HCT116 (cell line): ENCODE data around the gene FLVCR1. TPM values are rescaled to one million over a fixed set of nuclear protein-coding genes. Genes with fewer than 3 reads are reported as not detected.

ENCODE experiments used
- ATAC-seq: fragments of 200-7000 bp; cut with Tn5 transposase; 2 replicates; pipeline ENCODE4 v1.9.1; 2020; ENCODE audit warnings: mild to moderate bottlenecking, moderate library complexity
- BruUV-seq: library from RNA; stranded (reverse); fragments of 400-500 nt; replicated peaks from 2 replicates; lab custom pipeline; 2021; lab: Mats Ljungman, UMichigan
- CTCF ChIA-PET: fragments of 300-600 bp; sonication (Branson Sonifier 250); formaldehyde crosslinking; loops from one replicate; lab custom pipeline; 2021; ENCODE audit warnings: antibody characterized with exemption; lab: Charles Lee
- POLR2A ChIA-PET: fragments of 300-600, 350-600 bp; sonication (Branson Sonifier 250); formaldehyde crosslinking; loops from one replicate; lab custom pipeline; 2021; ENCODE audit warnings: antibody characterized with exemption; lab: Charles Lee
- RAD21 ChIA-PET, 2 experiments: fragments of 300-600 bp; sonication (Branson Sonifier 250); formaldehyde crosslinking; loops; one replicate each; lab custom pipeline; 2023; ENCODE audit warnings: low total read pairs in 2 of 2; ENCODE audit not compliant: uncharacterized antibody in 2 of 2, unreplicated experiment in 2 of 2, low non-redundant PET in 1 of 2; lab: Charles Lee
- DNase-seq: peaks from one replicate; pipeline ENCODE4 v3.0.0-alpha.2; 2010; ENCODE audit warnings: low read depth, low spot score
- H2AFZ ChIP-seq: fragments of 200-600 bp; shearing (Covaris generic), sonication (generic); 2 replicates; pipeline ENCODE4 v1.6.1; 2017; ENCODE audit warnings: low read depth, mixed run types, mixed read lengths, antibody characterized with exemption, low read length; ENCODE audit not compliant: poor library complexity, severe bottlenecking
- H3K27ac ChIP-seq: 2 replicates; pipeline ENCODE4 v1.5.1; 2012; ENCODE audit warnings: low read depth, low read length
- H3K27me3 ChIP-seq: fragments of 200-600 bp; sonication (generic); 2 replicates; pipeline ENCODE4 v1.6.1; 2016; ENCODE audit warnings: mixed run types, low read length, mixed read lengths; ENCODE audit not compliant: insufficient read depth
- H3K36me3 ChIP-seq, 2 experiments: fragments of 200-500 bp in 1 of 2; fragments of 200-600 bp in 1 of 2; sonication (Bioruptor generic) in 1 of 2; sonication (generic) in 1 of 2; 2 replicates each; pipeline versions ENCODE4 v1.5.1 to v1.6.1; 2014 to 2016; ENCODE audit warnings: low read length in 2 of 2, inconsistent platforms in 1 of 2, mixed read lengths in 1 of 2, mixed run types in 1 of 2; ENCODE audit not compliant: insufficient read depth in 2 of 2, control insufficient read depth in 1 of 2
- H3K4me1 ChIP-seq, 2 experiments: fragments of 200-600 bp in 1 of 2; sonication (generic) in 1 of 2; 2 replicates each; pipeline versions ENCODE4 v1.5.1 to v1.6.1; 2012 to 2017; ENCODE audit warnings: low read length in 2 of 2, inconsistent platforms in 1 of 2, mild to moderate bottlenecking in 1 of 2, mixed read lengths in 1 of 2, mixed run types in 1 of 2, moderate library complexity in 1 of 2; ENCODE audit not compliant: insufficient read depth in 2 of 2, control insufficient read depth in 1 of 2
- H3K4me2 ChIP-seq: fragments of 200-600 bp; sonication (generic); 2 replicates; pipeline ENCODE4 v1.6.1; 2017; ENCODE audit warnings: mixed run types, low read length, mixed read lengths
- H3K4me3 ChIP-seq, 2 experiments: fragments of 200-600 bp in 1 of 2; sonication (generic) in 1 of 2; replicated peaks in 1 of 2; 2 replicates each; pipeline ENCODE4 v1.5.1; 2011 to 2016; ENCODE audit warnings: low read length in 2 of 2, control low read depth in 1 of 2, low read depth in 1 of 2, mild to moderate bottlenecking in 1 of 2, mixed read lengths in 1 of 2, mixed run types in 1 of 2
- H3K79me2 ChIP-seq: fragments of 200-600 bp; sonication (generic); 2 replicates; pipeline ENCODE4 v1.6.1; 2017; ENCODE audit warnings: mild to moderate bottlenecking, mixed run types, low read length, moderate library complexity, mixed read lengths; ENCODE audit not compliant: insufficient read depth
- H3K9ac ChIP-seq: fragments of 200-600 bp; sonication (generic); 2 replicates; pipeline ENCODE4 v1.6.1; 2016; ENCODE audit warnings: low read length, mixed read lengths
- H3K9me2 ChIP-seq: fragments of 200-600 bp; sonication (generic), shearing (Covaris generic); 2 replicates; pipeline ENCODE4 v1.6.1; 2017; ENCODE audit warnings: mixed run types, mild to moderate bottlenecking, moderate library complexity; ENCODE audit not compliant: insufficient read depth
- H3K9me3 ChIP-seq, 2 experiments: fragments of 200-500 bp in 1 of 2; fragments of 200-600 bp in 1 of 2; sonication (Bioruptor generic) in 1 of 2; sonication (generic) in 1 of 2; 2 replicates each; pipeline ENCODE4 v1.6.1; 2014 to 2017; ENCODE audit warnings: low read length in 2 of 2, mixed read lengths in 2 of 2, inconsistent platforms in 1 of 2, low read depth in 1 of 2, mild to moderate bottlenecking in 1 of 2, mixed run types in 1 of 2, moderate library complexity in 1 of 2; ENCODE audit not compliant: control insufficient read depth in 1 of 2, insufficient read depth in 1 of 2
- H4K20me1 ChIP-seq: fragments of 200-600 bp; sonication (generic), shearing (Covaris generic); 2 replicates; pipeline ENCODE4 v1.6.1; 2017; ENCODE audit warnings: mixed run types, mild to moderate bottlenecking, moderate library complexity; ENCODE audit not compliant: insufficient read depth
- ATF3 ChIP-seq: IDR thresholded peaks from 2 replicates; pipeline ENCODE4 v1.6.1; 2012
- CBX3 ChIP-seq: IDR thresholded peaks from 2 replicates; pipeline ENCODE4 v1.6.1; 2012; ENCODE audit warnings: low read depth
- CEBPB ChIP-seq: IDR thresholded peaks from 2 replicates; pipeline ENCODE4 v1.6.1; 2012; ENCODE audit warnings: low read depth
- CTCF ChIP-seq, 3 experiments: fragments of 200-600 bp in 1 of 3; sonication (generic) in 1 of 3; IDR thresholded peaks in 2 of 3; conservative IDR thresholded peaks in 1 of 3; 2 replicates each; pipeline ENCODE4 v1.5.1; 2012 to 2017; ENCODE audit warnings: low read depth in 2 of 3, low read length in 2 of 3, antibody characterized with exemption in 1 of 3, borderline replicate concordance in 1 of 3, control low read depth in 1 of 3, mild to moderate bottlenecking in 1 of 3, mixed read lengths in 1 of 3, mixed run types in 1 of 3, moderate library complexity in 1 of 3; ENCODE audit not compliant: insufficient read depth in 1 of 3
- ELF1 ChIP-seq: IDR thresholded peaks from 2 replicates; pipeline ENCODE4 v1.6.1; 2012; ENCODE audit warnings: low read depth, borderline replicate concordance
- EZH2 ChIP-seq: fragments of 200-600 bp; sonication (generic); IDR thresholded peaks from 2 replicates; pipeline ENCODE4 v1.6.1; 2017; ENCODE audit warnings: antibody characterized with exemption, mixed run types
- FOSL1 ChIP-seq: IDR thresholded peaks from 2 replicates; pipeline ENCODE4 v1.6.1; 2012; ENCODE audit warnings: low read depth
- JUND ChIP-seq: IDR thresholded peaks from 2 replicates; pipeline ENCODE4 v1.6.1; 2012
- POLR2A ChIP-seq: IDR thresholded peaks from 2 replicates; pipeline ENCODE4 v1.7.0; 2011; ENCODE audit warnings: borderline replicate concordance; ENCODE audit not compliant: insufficient read depth, insufficient read length; ENCODE audit errors: extremely low read depth
- POLR2AphosphoS5 ChIP-seq: IDR thresholded peaks from 2 replicates; pipeline ENCODE4 v1.6.1; 2011; ENCODE audit warnings: mild to moderate bottlenecking, low read depth, low read length, moderate library complexity
- RAD21 ChIP-seq: IDR thresholded peaks from 2 replicates; pipeline ENCODE4 v1.6.1; 2012; ENCODE audit warnings: low read depth, mild to moderate bottlenecking
- REST ChIP-seq: IDR thresholded peaks from 2 replicates; pipeline ENCODE4 v1.6.1; 2012; ENCODE audit warnings: low read depth
- SIN3A ChIP-seq: IDR thresholded peaks from 2 replicates; pipeline ENCODE4 v1.6.1; 2012; ENCODE audit warnings: low read depth
- SP1 ChIP-seq: IDR thresholded peaks from 2 replicates; pipeline ENCODE4 v1.6.1; 2012; ENCODE audit warnings: low read depth
- TCF7L2 ChIP-seq: IDR thresholded peaks from 2 replicates; pipeline ENCODE4 v1.7.0; 2011; ENCODE audit warnings: borderline replicate concordance, inconsistent platforms; ENCODE audit not compliant: insufficient read depth, insufficient read length; ENCODE audit errors: extremely low read depth
- YY1 ChIP-seq: IDR thresholded peaks from 2 replicates; pipeline ENCODE4 v1.6.1; 2011; ENCODE audit warnings: low read length, low read depth, moderate library complexity, mild to moderate bottlenecking; ENCODE audit not compliant: insufficient replicate concordance; ENCODE audit errors: extremely low read depth
- ZBTB33 ChIP-seq: IDR thresholded peaks from 2 replicates; pipeline ENCODE4 v1.6.1; 2011; ENCODE audit warnings: mild to moderate bottlenecking, low read length, moderate library complexity; ENCODE audit not compliant: insufficient replicate concordance; ENCODE audit errors: extremely low read depth
- ZFX ChIP-seq: fragments of 450-650 bp; IDR thresholded peaks from 2 replicates; pipeline ENCODE4 v1.6.1; 2017
- ZNF274 ChIP-seq: fragments of 200-500 bp; sonication (Bioruptor generic); IDR thresholded peaks from 2 replicates; pipeline ENCODE4 v1.6.1; 2014; ENCODE audit warnings: mild to moderate bottlenecking, low read depth, low read length, inconsistent platforms
- intact Hi-C: fragments of 100-400 bp; cut with micrococcal nuclease; formaldehyde crosslinking; loops from 2 replicates; pipeline ENCODE4 v1.10.0; 2022
- total RNA-seq: library from RNA; stranded (reverse); gene quantifications from one replicate; pipeline ENCODE4 v1.2.1, GENCODE V29; 2021; ENCODE audit not compliant: unreplicated experiment

FLVCR1 gene
- total RNA-seq, 1 experiment from 2014 or later, result 19.0 TPM

- no peak overlapping the region for H3K4me3 ChIP-seq
- no peak overlapping the region for H2AFZ ChIP-seq
- CTCF ChIA-PET, result no interaction called here
- BruUV-seq, result no TSS peak
- no peaks in the 10 kb centered on the region for H3K79me2 ChIP-seq
- POLR2A ChIA-PET, result no interaction called here
- H3K9ac ChIP-seq, result no peak overlapping the region
- RAD21 ChIA-PET, result no interaction called here
- TF ChIP-seq YY1 (no peak), CBX3 (no peak), JUND (no peak), ELF1 (no peak), POLR2AphosphoS5 (no peak), ZFX (no peak), SP1 (no peak), POLR2A (no peak), ZBTB33 (no peak), SIN3A (no peak), RAD21 (no peak), CEBPB (no peak), REST (no peak), FOSL1 (no peak), TCF7L2 (no peak), ATF3 (no peak), CTCF (IDR thresholded peaks at IDR 0.05 in 2 of 3, conservative IDR thresholded peaks at IDR 0.05 in 1 of 3; ENCODE audit: borderline replicate concordance in 1 of 3, insufficient read depth in 1 of 3, low read depth in 2 of 3, low read length in 2 of 3) (no peak), EZH2 (no peak), ZNF274 (no peak)
- no peaks in the 10 kb centered on the region for H3K36me3 ChIP-seq
- intact Hi-C loops, result no loop called here
- H3K4me1 ChIP-seq, result peaks cover 2 to 4% of the 10 kb centered on the region in 2 experiments; a peak in 3 of 4 replicates
- no peak for ATAC-seq
- no peak overlapping the region for H3K27ac ChIP-seq
- no peak for DNase-seq
- no peak overlapping the region for H3K4me2 ChIP-seq
- H3K27me3 ChIP-seq, result no peaks in the 10 kb centered on the region
- no peaks in the 10 kb centered on the region for H4K20me1 ChIP-seq
- no peaks in the 10 kb centered on the region for H3K9me3 ChIP-seq
- no peaks in the 10 kb centered on the region for H3K9me2 ChIP-seq
These were observed 87.0 kb downstream of the FLVCR1 start for GRCh38 chr1:212945056-212945455.
